DMS 273 treated with DMSO at 0.1 percent for 48 hours (cell line): ENCODE measurements around the gene MAST4.

Experiments used
- DNase-seq: peaks from one replicate; lab custom pipeline; 2025; lab: John Stamatoyannopoulos, UW

Gene MAST4

GRCh38 chr5:67190410-67190809, 594.2 kb downstream of the MAST4 start:
- no peak for DNase-seq

GRCh38 chr5:67190861-67191260, 594.7 kb downstream of the MAST4 start:
- no peak for DNase-seq

GRCh38 chr5:67192719-67193438, 596.7 kb downstream of the MAST4 start:
- DNase-seq, result no peak

GRCh38 chr5:67193439-67193807, 597.2 kb downstream of the MAST4 start:
- no peak for DNase-seq

GRCh38 chr5:67194166-67194565, 598.0 kb downstream of the MAST4 start:
- DNase-seq, result no peak

- no peak for DNase-seq
These were observed 599.4 kb downstream of the MAST4 start for GRCh38 chr5:67195406-67196275.

- DNase-seq, result no peak
These were observed 600.4 kb downstream of the MAST4 start, which contains the start of gene CD180 for GRCh38 chr5:67196537-67197059. Gene CD180, minus strand, starts transcription at chr5:67196799. Its CDS starts 158 bp downstream, at chr5:67196641.

- no peak for DNase-seq
These were observed 601.3 kb downstream of the MAST4 start for GRCh38 chr5:67197536-67197935.

GRCh38 chr5:67198917-67199316, 602.7 kb downstream of the MAST4 start:
- DNase-seq, result no peak

- no peak for DNase-seq
These were observed 603.7 kb downstream of the MAST4 start for GRCh38 chr5:67199859-67200258.

GRCh38 chr5:67200809-67201562, 604.8 kb downstream of the MAST4 start:
- no peak for DNase-seq

GRCh38 chr5:67201897-67202549, 605.8 kb downstream of the MAST4 start:
- no peak for DNase-seq

- DNase-seq, result no peak
These were observed 606.6 kb downstream of the MAST4 start for GRCh38 chr5:67202828-67203227.

- peak; percentile 40 for DNase-seq
These were observed 607.5 kb downstream of the MAST4 start for GRCh38 chr5:67203701-67204074.

GRCh38 chr5:67204821-67205220, 608.6 kb downstream of the MAST4 start:
- DNase-seq, result no peak

GRCh38 chr5:67205981-67206380, 609.8 kb downstream of the MAST4 start:
- no peak for DNase-seq

- no peak for DNase-seq
These were observed 610.3 kb downstream of the MAST4 start for GRCh38 chr5:67206461-67206860.

GRCh38 chr5:67206929-67207328, 610.7 kb downstream of the MAST4 start:
- DNase-seq, result no peak

GRCh38 chr5:67208403-67208802, 612.2 kb downstream of the MAST4 start:
- no peak for DNase-seq

- DNase-seq, result peak; percentile 80
These were observed 613.1 kb downstream of the MAST4 start for GRCh38 chr5:67209141-67209771.

- no peak for DNase-seq
These were observed 615.7 kb downstream of the MAST4 start for GRCh38 chr5:67211926-67212325.
